Pancreas (tissue), 10 donors: ENCODE measurements around the gene OST4. TPM values are rescaled to one million over a fixed set of nuclear protein-coding genes. Genes with fewer than 3 reads are reported as not detected.
"Not testable (repeated sequence)": the region's sequence is repeated elsewhere in the genome, so short reads cannot be mapped to it uniquely, and the experiment has no call there.

ENCODE experiments used
- ATAC-seq, 4 donors: fragments of 200-7000 bp; cut with Tn5 transposase; one replicate each; pipeline versions ENCODE4 v1.8.0 to v1.9.1; 2020; ENCODE audit warnings: mild to moderate bottlenecking in 4 of 4, moderate library complexity in 4 of 4
- DNase-seq, 6 donors: peaks; one replicate each; pipeline ENCODE4 v3.0.0-alpha.2; 2020
- FAIRE-seq: peaks from 2 replicates; lab custom pipeline; 2012; peaks lifted over from hg19 to GRCh38; lab: Jason Lieb, UNC
- H3K27ac ChIP-seq, 4 donors: fragments of 200-600 bp; sonication (generic); 1 replicate in 3 of 4; 2 replicates in 1 of 4; pipeline versions ENCODE4 v1.5.0 to v1.8.0; 2020
- H3K27me3 ChIP-seq, 4 donors: fragments of 200-600 bp; one replicate each; pipeline ENCODE4 v1.8.0; 2021
- H3K36me3 ChIP-seq, 3 donors: fragments of 200-600 bp; sonication (generic) in 1 of 3; one replicate each; pipeline versions ENCODE4 v1.5.0 to v1.8.0; 2020 to 2021
- H3K4me1 ChIP-seq, 3 donors: fragments of 200-600 bp; one replicate each; pipeline ENCODE4 v1.8.0; 2021
- H3K4me3 ChIP-seq, 4 donors: fragments of 200-600 bp; sonication (generic) in 2 of 4; one replicate each; pipeline versions ENCODE4 v1.5.0 to v1.8.0; 2020 to 2021
- H3K9me3 ChIP-seq, 4 donors: fragments of 200-600 bp; one replicate each; pipeline ENCODE4 v1.8.0; 2021
- WGBS, 2 donors: extraction: QIAGEN DNeasy Blood & Tissue Kit; methylation state at CpG; one replicate each; pipeline ENCODE4 v1.1.7; 2013; 5-methylcytosine and 5-hydroxymethylcytosine counted together
- intact Hi-C, 3 donors: fragments of 100-400 bp; cut with DNase I; formaldehyde crosslinking; loops; one replicate each; pipeline versions ENCODE4 v1.11.1 to v1.14.2; 2022
- polyA plus RNA-seq, 2 donors: library from polyadenylated mRNA; stranded (reverse); fragments of 200-250 nt; gene quantifications; one replicate each; pipeline ENCODE4 v1.2.3, GENCODE V29; 2013
- total RNA-seq, 6 donors: library from RNA; stranded (reverse); fragmentation: NEBNext Ultra II Directional in 4 of 6; extraction: Animal tissue kit (Norgen Biotek cat#: 25700) in 4 of 6; gene quantifications; one replicate each; pipeline versions ENCODE4 v1.2.1 to v1.2.4, GENCODE V29; 2021 to 2023
- TF ChIP-seq, protein P1 (sequence below), 4 donors: fragments of 200-600 bp; sonication (generic) in 3 of 4; IDR thresholded peaks; one replicate each; pipeline versions ENCODE4 v1.5.0 to v1.8.0; 2021; ENCODE audit warnings: antibody characterized with exemption in 4 of 4
- donor health status: healthy with polysubstance abuse.
- donor health status: DM: no; HTN: no; CAD: no; lungs with moderate emphysema.
- donor health status: DM: no; HTN: no; CAD: no.
- donor health status: control.
- donor health status: control.
- donor health status: Bipolar disorder and iron deficiency.
- donor health status: DM: yes; HTN: yes; CAD: no.
- donor health status: DM: no; HTN: no; CAD: no.
- donor health status: DM: no; HTN: no; CAD: no.
- donor health status: DM: yes; HTN: yes; CAD: no.

The OST4 gene
- total and polyA plus RNA-seq, 8 donors: 76.6 to 188 (median 120) TPM

- no peak within 1 kb of the TSS for H3K27ac ChIP-seq
- peak in 2 of 6 donors; percentile 43 to 75 for DNase-seq
- no peak for FAIRE-seq
- H3K9me3 ChIP-seq: no peaks in the 10 kb centered on the region
- intact Hi-C loops: no loop called here
- no peaks in the 10 kb centered on the region for H3K27me3 ChIP-seq
- TF ChIP-seq, protein P1, sequence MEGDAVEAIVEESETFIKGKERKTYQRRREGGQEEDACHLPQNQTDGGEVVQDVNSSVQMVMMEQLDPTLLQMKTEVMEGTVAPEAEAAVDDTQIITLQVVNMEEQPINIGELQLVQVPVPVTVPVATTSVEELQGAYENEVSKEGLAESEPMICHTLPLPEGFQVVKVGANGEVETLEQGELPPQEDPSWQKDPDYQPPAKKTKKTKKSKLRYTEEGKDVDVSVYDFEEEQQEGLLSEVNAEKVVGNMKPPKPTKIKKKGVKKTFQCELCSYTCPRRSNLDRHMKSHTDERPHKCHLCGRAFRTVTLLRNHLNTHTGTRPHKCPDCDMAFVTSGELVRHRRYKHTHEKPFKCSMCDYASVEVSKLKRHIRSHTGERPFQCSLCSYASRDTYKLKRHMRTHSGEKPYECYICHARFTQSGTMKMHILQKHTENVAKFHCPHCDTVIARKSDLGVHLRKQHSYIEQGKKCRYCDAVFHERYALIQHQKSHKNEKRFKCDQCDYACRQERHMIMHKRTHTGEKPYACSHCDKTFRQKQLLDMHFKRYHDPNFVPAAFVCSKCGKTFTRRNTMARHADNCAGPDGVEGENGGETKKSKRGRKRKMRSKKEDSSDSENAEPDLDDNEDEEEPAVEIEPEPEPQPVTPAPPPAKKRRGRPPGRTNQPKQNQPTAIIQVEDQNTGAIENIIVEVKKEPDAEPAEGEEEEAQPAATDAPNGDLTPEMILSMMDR (IDR thresholded peaks at IDR 0.05): no peak
- 56 to 58% methylated on average over 32 to 41 of the region's 41 CpGs for WGBS, 2 donors
- peak in 2 of 4 donors; percentile 5 to 9 for ATAC-seq
- H3K36me3 ChIP-seq: no peaks in the 10 kb centered on the region
- peak within 1 kb of the TSS in 2 of 4 donors; percentile 6 to 24 for H3K4me3 ChIP-seq
- peaks cover 0 to 8% (median 0%) of the 10 kb centered on the region in 3 donors for H3K4me1 ChIP-seq
Measured at GRCh38 chr2:27078267-27079194, 7.1 kb upstream of the OST4 start, which contains the start of gene EMILIN1. EMILIN1 (plus strand) TSS chr2:27078615; CDS start chr2:27079066, 451 bp downstream.

DNA sequence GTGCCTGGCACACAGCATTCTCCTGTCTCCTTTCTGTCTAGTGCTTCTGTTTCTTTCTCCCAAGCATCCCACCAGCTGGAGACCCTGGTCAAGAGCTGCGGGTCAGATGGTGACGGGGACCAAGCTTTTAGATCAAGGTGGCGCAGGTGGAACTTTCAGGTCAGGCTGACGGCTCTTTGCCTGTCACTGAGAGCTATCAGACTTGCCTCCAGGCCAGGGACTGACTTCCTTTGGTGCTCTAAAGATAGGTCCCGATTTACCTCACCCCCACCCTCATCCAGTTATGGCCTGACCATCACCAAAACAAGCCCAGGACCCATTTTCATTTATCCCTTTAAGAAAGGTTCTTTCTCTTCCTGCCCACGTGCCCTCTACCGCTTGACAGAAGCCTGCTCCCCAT lies 5.8 kb upstream of the OST4 start:
- peaks cover 0 to 14% (median 0%) of the 10 kb centered on the region in 3 donors for H3K4me1 ChIP-seq
- FAIRE-seq: no peak
- DNase-seq: peak in 1 of 6 donors; percentile 9
- no peak for ATAC-seq
- H3K4me3 ChIP-seq: no peak overlapping the region
- no peaks in the 10 kb centered on the region for H3K36me3 ChIP-seq
- WGBS, 2 donors: 64 to 72% methylated on average over 7 of the region's 7 CpGs
- no peaks in the 10 kb centered on the region for H3K27me3 ChIP-seq
- H3K27ac ChIP-seq: no peak overlapping the region
- no peaks in the 10 kb centered on the region for H3K9me3 ChIP-seq
- TF ChIP-seq, protein P1 (IDR thresholded peaks at IDR 0.05): no peak
- intact Hi-C loops: no loop called here

- FAIRE-seq (no peak), ATAC-seq (no peak), DNase-seq (no peak)
- 74 to 83% methylated on average over 4 of the region's 4 CpGs for WGBS, 2 donors
- no peak overlapping the region for H3K4me3 ChIP-seq
- H3K9me3 ChIP-seq: no peaks in the 10 kb centered on the region
- H3K27ac ChIP-seq: no peak overlapping the region
- no peaks in the 10 kb centered on the region for H3K36me3 ChIP-seq
- intact Hi-C loops: no loop called here
- TF ChIP-seq, protein P1 (IDR thresholded peaks at IDR 0.05): no peak
- H3K4me1 ChIP-seq: peaks cover 0 to 7% (median 0%) of the 10 kb centered on the region in 3 donors
- H3K27me3 ChIP-seq: no peaks in the 10 kb centered on the region
Measured at GRCh38 chr2:27076323-27076722, 4.9 kb upstream of the OST4 start.

DNA sequence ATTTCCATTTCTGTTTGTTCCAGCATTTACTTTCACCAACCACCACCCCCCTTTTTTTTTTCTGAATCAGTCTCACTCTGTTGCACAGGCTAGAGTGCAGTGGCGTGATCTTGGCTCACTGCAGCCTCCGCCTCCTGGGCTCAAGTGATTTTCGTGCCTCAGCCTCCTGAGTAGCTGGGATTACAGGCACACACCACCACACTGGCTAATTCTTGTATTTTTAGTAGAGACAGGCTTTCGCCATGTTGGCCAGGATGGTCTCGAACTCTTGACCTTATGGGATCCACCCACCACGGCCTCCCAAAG lies 4.1 kb upstream of the OST4 start:
- WGBS, 2 donors: 83 to 89% methylated on average over 6 of the region's 6 CpGs
- H3K9me3 ChIP-seq, H3K4me1 ChIP-seq, H3K27me3 ChIP-seq, DNase-seq, H3K4me3 ChIP-seq, intact Hi-C loops, H3K27ac ChIP-seq, ATAC-seq, FAIRE-seq, H3K36me3 ChIP-seq: not testable (repeated sequence)

GRCh38 chr2:27074738-27075565 lies 3.5 kb upstream of the OST4 start:
- peak in 1 of 6 donors; percentile 49 for DNase-seq
- 72 to 73% methylated on average over 4 of the region's 4 CpGs for WGBS, 2 donors
- Histone ChIP-seq H3K9me3 (no peaks in the 10 kb centered on the region), H3K27me3 (no peaks in the 10 kb centered on the region), H3K36me3 (no peaks in the 10 kb centered on the region), H3K4me3 (no peak overlapping the region), H3K4me1 (peaks cover 5 to 13% (median 7%) of the 10 kb centered on the region in 3 donors), H3K27ac (no peak overlapping the region)
- FAIRE-seq: no peak
- intact Hi-C loops: no loop called here
- ATAC-seq: no peak
- TF ChIP-seq, protein P1 (IDR thresholded peaks at IDR 0.05): no peak
